ENCODE measurements around the gene MEX3A.

DNA sequence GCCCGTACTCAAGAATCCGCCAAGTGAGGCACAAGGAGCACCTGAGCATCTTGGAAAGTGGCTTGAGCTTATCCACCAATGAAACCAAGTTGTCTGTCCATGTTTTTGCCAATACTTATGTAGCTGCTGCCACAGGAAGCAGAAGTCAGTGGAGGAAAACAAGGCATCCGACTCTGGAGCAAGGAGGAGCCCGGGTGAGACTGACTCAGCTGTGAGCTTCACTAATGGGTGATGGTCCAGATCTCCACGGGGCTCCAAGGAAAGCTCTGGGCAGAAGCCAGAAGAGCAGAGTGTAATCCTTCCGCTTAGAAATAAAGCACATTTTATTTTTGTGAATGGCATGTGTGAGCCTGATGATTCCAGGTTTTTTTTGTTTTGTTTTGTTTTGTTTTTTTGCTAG, 49.3 kb downstream of the MEX3A start:
- TF ChIP-seq, protein P1, sequence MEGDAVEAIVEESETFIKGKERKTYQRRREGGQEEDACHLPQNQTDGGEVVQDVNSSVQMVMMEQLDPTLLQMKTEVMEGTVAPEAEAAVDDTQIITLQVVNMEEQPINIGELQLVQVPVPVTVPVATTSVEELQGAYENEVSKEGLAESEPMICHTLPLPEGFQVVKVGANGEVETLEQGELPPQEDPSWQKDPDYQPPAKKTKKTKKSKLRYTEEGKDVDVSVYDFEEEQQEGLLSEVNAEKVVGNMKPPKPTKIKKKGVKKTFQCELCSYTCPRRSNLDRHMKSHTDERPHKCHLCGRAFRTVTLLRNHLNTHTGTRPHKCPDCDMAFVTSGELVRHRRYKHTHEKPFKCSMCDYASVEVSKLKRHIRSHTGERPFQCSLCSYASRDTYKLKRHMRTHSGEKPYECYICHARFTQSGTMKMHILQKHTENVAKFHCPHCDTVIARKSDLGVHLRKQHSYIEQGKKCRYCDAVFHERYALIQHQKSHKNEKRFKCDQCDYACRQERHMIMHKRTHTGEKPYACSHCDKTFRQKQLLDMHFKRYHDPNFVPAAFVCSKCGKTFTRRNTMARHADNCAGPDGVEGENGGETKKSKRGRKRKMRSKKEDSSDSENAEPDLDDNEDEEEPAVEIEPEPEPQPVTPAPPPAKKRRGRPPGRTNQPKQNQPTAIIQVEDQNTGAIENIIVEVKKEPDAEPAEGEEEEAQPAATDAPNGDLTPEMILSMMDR (IDR thresholded peaks at IDR 0.05; ENCODE audit: control extremely low read depth in 1 of 3, insufficient read depth in 1 of 3, low read depth in 1 of 3, low read length in 3 of 3): no peak
- no peak for TF ChIP-seq JUN (IDR thresholded peaks at IDR 0.05; ENCODE audit: low read depth, low read length)
- TF ChIP-seq CHD1 (IDR thresholded peaks at IDR 0.05; ENCODE audit: low read depth, low read length): no peak
- no peak for TF ChIP-seq POLR2A (IDR thresholded peaks at IDR 0.05; ENCODE audit: control extremely low read depth in 1 of 2, low read depth in 2 of 2, low read length in 2 of 2)

Measured in H1 (cell line).